PC-3 (cell line): Measurements from ENCODE around the gene EMID1. TPM values are rescaled to one million over a fixed set of nuclear protein-coding genes. Genes with fewer than 3 reads are reported as not detected.

Source experiments
- ATAC-seq: fragments of 200-7000 bp; cut with Tn5 transposase; 2 replicates; pipeline ENCODE4 v1.9.1; 2020; ENCODE audit warnings: mild to moderate bottlenecking, moderate library complexity
- BruUV-seq: library from RNA; stranded (reverse); fragments of 400-500 nt; replicated peaks from 2 replicates; lab custom pipeline; 2021; lab: Mats Ljungman, UMichigan
- CTCF ChIA-PET: fragments of 300-600 bp; sonication (Branson Sonifier 250); formaldehyde crosslinking; loops from one replicate; lab custom pipeline; 2022; ENCODE audit warnings: antibody characterized with exemption; lab: Charles Lee
- POLR2A ChIA-PET: fragments of 300-600 bp; sonication (Branson Sonifier 250); formaldehyde crosslinking; loops from one replicate; lab custom pipeline; 2022; ENCODE audit warnings: antibody characterized with exemption; ENCODE audit not compliant: unreplicated experiment; lab: Charles Lee
- DNase-seq: peaks from one replicate; pipeline ENCODE4 v3.0.0-alpha.2; 2015
- H2AFZ ChIP-seq: fragments of 300-600 bp; sonication (generic); 2 replicates; pipeline ENCODE4 v1.6.0; 2016; ENCODE audit warnings: antibody characterized with exemption, low read length
- H3F3A ChIP-seq: fragments of 300-600 bp; sonication (generic); one replicate; pipeline ENCODE4 v1.6.0; 2017; ENCODE audit warnings: antibody characterized with exemption, low read length, control low read depth, mild to moderate bottlenecking; ENCODE audit not compliant: unreplicated experiment
- H3K27ac ChIP-seq: fragments of 300-600 bp; sonication (generic); 2 replicates; pipeline ENCODE4 v1.5.1; 2016; ENCODE audit warnings: mild to moderate bottlenecking, low read length
- H3K27me3 ChIP-seq: fragments of 300-600 bp; sonication (generic); 2 replicates; pipeline ENCODE4 v1.6.1; 2016; ENCODE audit warnings: low read length, mixed read lengths
- H3K36me3 ChIP-seq: fragments of 300-600 bp; sonication (generic); 2 replicates; pipeline ENCODE4 v1.6.1; 2016; ENCODE audit warnings: low read depth, mixed run types, low read length, mixed read lengths
- H3K4me1 ChIP-seq: fragments of 300-600 bp; sonication (generic); 2 replicates; pipeline ENCODE4 v1.5.1; 2016; ENCODE audit warnings: low read length; ENCODE audit not compliant: insufficient read depth
- H3K4me2 ChIP-seq: fragments of 300-600 bp; sonication (generic); 2 replicates; pipeline ENCODE4 v1.6.0; 2016; ENCODE audit warnings: low read length
- H3K4me3 ChIP-seq: fragments of 300-600 bp; sonication (generic); 2 replicates; pipeline ENCODE4 v1.5.1; 2016; ENCODE audit warnings: mild to moderate bottlenecking, low read length, mixed read lengths
- H3K79me2 ChIP-seq: fragments of 300-600 bp; sonication (generic); 2 replicates; pipeline ENCODE4 v1.6.1; 2017; ENCODE audit warnings: low read length, mixed read lengths
- H3K9ac ChIP-seq: fragments of 300-600 bp; sonication (generic); 2 replicates; pipeline ENCODE4 v1.6.0; 2016; ENCODE audit warnings: mild to moderate bottlenecking, low read length
- H3K9me2 ChIP-seq: fragments of 300-600 bp; sonication (generic); replicated peaks from 2 replicates; pipeline ENCODE4 v1.6.1; 2016; ENCODE audit warnings: mixed run types, low read length, mixed read lengths
- H3K9me3 ChIP-seq: fragments of 300-600 bp; sonication (generic); 2 replicates; pipeline ENCODE4 v1.6.1; 2016; ENCODE audit warnings: low read length, mixed read lengths
- H4K20me1 ChIP-seq: fragments of 300-600 bp; sonication (generic); 2 replicates; pipeline ENCODE4 v1.6.1; 2016; ENCODE audit warnings: low read length, mixed read lengths
- CTCF ChIP-seq: fragments of 300-600 bp; sonication (generic); conservative IDR thresholded peaks from 2 replicates; pipeline ENCODE4 v1.5.1; 2017; ENCODE audit warnings: antibody characterized with exemption, low read depth, mild to moderate bottlenecking, low read length
- EZH2 ChIP-seq: fragments of 300-600 bp; sonication (generic); IDR thresholded peaks from one replicate; pipeline ENCODE4 v1.6.1; 2017; ENCODE audit warnings: antibody characterized with exemption, mild to moderate bottlenecking, low read length; ENCODE audit not compliant: unreplicated experiment
- EZH2phosphoT487 ChIP-seq: fragments of 300-600 bp; sonication (generic); IDR thresholded peaks from 2 replicates; pipeline ENCODE4 v1.6.1; 2018; ENCODE audit warnings: mild to moderate bottlenecking, antibody characterized with exemption, low read length, borderline replicate concordance
- intact Hi-C: fragments of 100-400 bp; cut with micrococcal nuclease; formaldehyde crosslinking; loops from 2 replicates; pipeline ENCODE4 v1.9.0; 2023
- total RNA-seq: library from RNA; depleted of rRNA; stranded (reverse); fragments of >200 nt; gene quantifications from 2 replicates; pipeline ENCODE4 v1.2.3, GENCODE V29; 2014

The EMID1 gene
- total RNA-seq, 1 experiment from 2014 or later, result 1.2 TPM

DNA sequence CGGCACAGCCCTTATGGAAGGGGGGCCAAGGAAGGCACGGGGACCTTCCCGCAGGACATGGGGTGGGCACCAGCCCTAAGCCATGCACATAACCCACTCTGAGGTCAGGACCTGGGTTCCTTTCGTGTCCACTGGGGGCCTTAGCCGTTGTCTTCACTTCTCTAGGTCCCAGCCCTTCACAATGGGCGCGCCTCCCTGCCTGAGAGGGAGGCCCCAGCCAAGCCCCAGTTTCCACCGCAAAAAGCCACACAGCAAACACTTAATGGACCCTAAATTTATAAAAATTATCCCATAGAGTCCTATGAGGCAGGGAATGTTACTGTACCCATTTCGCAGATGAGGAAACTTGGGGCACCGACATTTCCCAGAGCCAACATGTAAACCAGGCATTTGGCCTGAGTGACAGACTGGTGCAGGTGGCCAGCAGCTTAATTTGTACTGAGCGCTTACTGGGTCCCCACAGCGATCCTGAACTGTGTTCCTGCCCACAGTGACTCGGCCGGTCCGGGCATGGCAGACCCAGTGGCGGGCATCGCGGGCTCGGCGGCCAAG, 102.0 kb downstream of the EMID1 start:
- Histone ChIP-seq H3K27ac (peak overlapping the region; percentile 97), H3K4me3 (peak overlapping the region; percentile 79), H3K9me2 (no peaks in the 10 kb centered on the region), H3K36me3 (no peaks in the 10 kb centered on the region), H3K9ac (peak overlapping the region; percentile 89), H3K79me2 (peaks cover 32% of the 10 kb centered on the region), H3K4me1 (peaks cover 37% of the 10 kb centered on the region), H3K4me2 (peak overlapping the region; percentile 89), H2AFZ (0 out of 2 replicates have a peak overlapping the region, but pooled peaks have one; percentile 29), H3K27me3 (no peaks in the 10 kb centered on the region), H3F3A (no peaks in the 10 kb centered on the region), H4K20me1 (no peaks in the 10 kb centered on the region), H3K9me3 (no peaks in the 10 kb centered on the region)
- BruUV-seq, result TSS peak; percentile 22
- TF ChIP-seq EZH2, result no peak
- no peak for TF ChIP-seq EZH2phosphoT487
- no peak for TF ChIP-seq CTCF
- ATAC-seq (no peak), DNase-seq (peak; percentile 18)
- intact Hi-C loops, result loop anchor here (2.0 to 5.0 kb wide), 2 partner anchors 39 to 40 kb away; partner anchors contain the start of gene EWSR1
- ChIA-PET CTCF (no interaction called here), POLR2A (no interaction called here)

- BruUV-seq, result no TSS peak
- H3F3A ChIP-seq, result no peaks in the 10 kb centered on the region
- peak overlapping the region; percentile 79 for H3K4me3 ChIP-seq
- peaks cover 37% of the 10 kb centered on the region for H3K4me1 ChIP-seq
- H3K9me3 ChIP-seq, result no peaks in the 10 kb centered on the region
- ChIA-PET POLR2A (no interaction called here), CTCF (no interaction called here)
- H3K9me2 ChIP-seq, result no peaks in the 10 kb centered on the region
- no peaks in the 10 kb centered on the region for H3K27me3 ChIP-seq
- intact Hi-C loops, result loop anchor here (5.0 kb wide), 1 partner anchor 39 kb away; no protein-coding TSS in a partner anchor
- H3K36me3 ChIP-seq, result no peaks in the 10 kb centered on the region
- no peak for DNase-seq
- peak overlapping the region; percentile 89 for H3K4me2 ChIP-seq
- peak overlapping the region; percentile 97 for H3K27ac ChIP-seq
- H3K79me2 ChIP-seq, result peaks cover 32% of the 10 kb centered on the region
- no peaks in the 10 kb centered on the region for H4K20me1 ChIP-seq
- 0 out of 2 replicates have a peak overlapping the region, but pooled peaks have one; percentile 29 for H2AFZ ChIP-seq
- TF ChIP-seq CTCF, result no peak
- no peak for TF ChIP-seq EZH2phosphoT487
- TF ChIP-seq EZH2, result no peak
- H3K9ac ChIP-seq, result peak overlapping the region; percentile 89
- peak; percentile 2; the same call in 1 of the 2 replicates for ATAC-seq
These were observed 102.6 kb downstream of the EMID1 start for GRCh38 chr22:29308148-29308790.

DNA sequence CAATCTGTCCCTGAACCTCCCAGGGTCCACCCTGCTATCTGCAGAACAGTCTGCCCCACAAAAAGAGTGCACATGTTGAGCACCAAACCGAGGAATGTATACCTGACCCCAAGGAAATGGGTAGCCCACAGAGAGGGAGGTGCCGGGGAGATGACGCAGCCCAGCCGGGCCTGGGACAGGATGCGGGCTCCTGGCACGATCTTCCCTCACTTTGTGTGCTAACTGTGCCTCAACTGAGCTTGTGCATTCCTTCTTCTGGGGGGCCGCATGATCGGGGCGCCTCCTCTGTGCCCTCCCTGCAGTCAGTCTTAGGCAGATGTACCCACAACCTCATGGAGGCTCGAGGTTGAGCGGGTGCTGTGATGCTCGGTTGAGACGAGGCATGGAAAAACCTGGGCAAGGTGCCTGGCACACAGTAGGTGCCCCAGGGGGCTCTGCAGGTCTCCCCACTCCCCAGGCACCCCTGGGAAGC, 103.1 kb downstream of the EMID1 start:
- no peaks in the 10 kb centered on the region for H3F3A ChIP-seq
- peak overlapping the region; percentile 89 for H3K4me2 ChIP-seq
- ATAC-seq (peak; percentile 44), DNase-seq (peak; percentile 76)
- intact Hi-C loops, result loop anchor here (5.0 kb wide), 1 partner anchor 38 kb away; no protein-coding TSS in a partner anchor
- peaks cover 37% of the 10 kb centered on the region for H3K4me1 ChIP-seq
- H3K9me3 ChIP-seq, result no peaks in the 10 kb centered on the region
- ChIA-PET POLR2A (no interaction called here), CTCF (no interaction called here)
- peak overlapping the region; percentile 79 for H3K4me3 ChIP-seq
- H3K36me3 ChIP-seq, result no peaks in the 10 kb centered on the region
- H3K79me2 ChIP-seq, result peaks cover 32% of the 10 kb centered on the region
- peak overlapping the region; percentile 89 for H3K9ac ChIP-seq
- H4K20me1 ChIP-seq, result no peaks in the 10 kb centered on the region
- BruUV-seq, result no TSS peak
- no peaks in the 10 kb centered on the region for H3K9me2 ChIP-seq
- H3K27ac ChIP-seq, result peak overlapping the region; percentile 97
- no peak overlapping the region for H2AFZ ChIP-seq
- TF ChIP-seq CTCF (no peak), EZH2phosphoT487 (no peak), EZH2 (no peak)
- H3K27me3 ChIP-seq, result no peaks in the 10 kb centered on the region
